K562 (cell line): ENCODE data around the gene NUDT22. TPM values are rescaled to one million over a fixed set of nuclear protein-coding genes. Genes with fewer than 3 reads are reported as not detected.

ENCODE experiments used
- ETV5 ChIP-seq: sonication (generic); formaldehyde crosslinking; IDR thresholded peaks from 2 replicates; pipeline ENCODE4 v1.4.0; 2020; ENCODE audit warnings: low read depth, mild to moderate bottlenecking, missing genetic modification reagents
- FOXJ2 ChIP-seq: fragments of 200-800 bp; sonication (Bioruptor generic); IDR thresholded peaks from 2 replicates; pipeline ENCODE4 v1.6.1; 2016; ENCODE audit warnings: missing genetic modification characterization, missing compliant biosample characterization
- KAT7 ChIP-seq: sonication (generic); formaldehyde crosslinking; IDR thresholded peaks from 2 replicates; pipeline ENCODE4 v1.8.0; 2022; ENCODE audit warnings: missing genetic modification reagents, mild to moderate bottlenecking, borderline replicate concordance
- KDM2B ChIP-seq: fragments of 250-450 bp; sonication (Bioruptor Pico); IDR thresholded peaks from 2 replicates; pipeline ENCODE4 v1.8.0; 2021; ENCODE audit warnings: mild to moderate bottlenecking, moderate library complexity
- KDM4B ChIP-seq, 2 experiments: fragments of 450-650 bp in 1 of 2; sonication (generic) in 1 of 2; IDR thresholded peaks; 2 replicates each; pipeline ENCODE4 v1.6.1; 2016 to 2017; ENCODE audit warnings: borderline replicate concordance in 2 of 2, antibody characterized with exemption in 1 of 2, low read depth in 1 of 2, mild to moderate bottlenecking in 1 of 2
- KLF13 ChIP-seq: fragments of 450-650 bp; IDR thresholded peaks from 2 replicates; pipeline ENCODE4 v1.6.1; 2016; ENCODE audit warnings: missing genetic modification characterization, low read depth, mild to moderate bottlenecking, missing compliant biosample characterization, moderate library complexity, borderline replicate concordance
- MEIS2 ChIP-seq: fragments of 450-650 bp; IDR thresholded peaks from 2 replicates; pipeline ENCODE4 v1.6.1; 2014; ENCODE audit warnings: mild to moderate bottlenecking; ENCODE audit not compliant: partially characterized antibody
- MYNN ChIP-seq, 2 experiments: sonication (generic); formaldehyde crosslinking in 1 of 2; IDR thresholded peaks; 2 replicates each; pipeline versions ENCODE4 v1.5.0 to v1.6.1; 2016 to 2020; ENCODE audit warnings: antibody characterized with exemption in 1 of 2, missing genetic modification reagents in 1 of 2
- NEUROD1 ChIP-seq: fragments of 150-350 bp; IDR thresholded peaks from 2 replicates; pipeline ENCODE4 v1.6.1; 2014; ENCODE audit warnings: borderline replicate concordance, low read length, low read depth; ENCODE audit not compliant: partially characterized antibody
- NFIC ChIP-seq: fragments of 450-650 bp; IDR thresholded peaks from 2 replicates; pipeline ENCODE4 v1.6.1; 2017; ENCODE audit warnings: mild to moderate bottlenecking, inconsistent platforms
- POLR2A ChIP-seq: fragments of 450-650 bp; conservative IDR thresholded peaks from 2 replicates; pipeline ENCODE4 v1.6.1; 2016
- PYGO2 ChIP-seq: fragments of 450-650 bp; IDR thresholded peaks from 2 replicates; pipeline ENCODE4 v1.6.1; 2016; ENCODE audit warnings: mild to moderate bottlenecking, missing genetic modification characterization, moderate library complexity, missing compliant biosample characterization
- TCF3 ChIP-seq: sonication (generic); formaldehyde crosslinking; IDR thresholded peaks from 2 replicates; pipeline ENCODE4 v1.4.0; 2020; ENCODE audit warnings: mild to moderate bottlenecking, missing genetic modification reagents
- YY1 ChIP-seq, 3 experiments: IDR thresholded peaks; 2 replicates each; pipeline ENCODE4 v1.6.1; 2011; ENCODE audit warnings: low read length in 2 of 3, mild to moderate bottlenecking in 2 of 3, moderate library complexity in 2 of 3, borderline replicate concordance in 1 of 3, control low read depth in 1 of 3, low read depth in 1 of 3; ENCODE audit not compliant: insufficient read depth in 3 of 3, insufficient replicate concordance in 2 of 3, control insufficient read depth in 1 of 3, insufficient read length in 1 of 3; ENCODE audit errors: extremely low read depth in 1 of 3
- ZFP1 ChIP-seq: fragments of 450-650 bp; formaldehyde crosslinking; IDR thresholded peaks from 2 replicates; pipeline ENCODE4 v1.4.0; 2020; ENCODE audit warnings: mild to moderate bottlenecking, mixed read lengths
- ZFX ChIP-seq: sonication (generic); formaldehyde crosslinking; IDR thresholded peaks from 2 replicates; pipeline ENCODE4 v1.8.0; 2022; ENCODE audit warnings: mild to moderate bottlenecking, missing genetic modification reagents, moderate library complexity
- ZNF282 ChIP-seq: sonication (generic); formaldehyde crosslinking; IDR thresholded peaks from 2 replicates; pipeline ENCODE4 v1.8.1; 2023; ENCODE audit warnings: missing genetic modification reagents
- ZNF384 ChIP-seq: IDR thresholded peaks from 2 replicates; pipeline ENCODE4 v1.6.1; 2012; ENCODE audit warnings: low read depth, low read length, improper control_type of control experiment
- polyA plus RNA-seq, 8 experiments: library from polyadenylated mRNA; depleted of rRNA in 4 of 8; stranded (reverse) in 5 of 8; unstranded in 3 of 8; fragments of >200 nt; fragmentation: Nextera tagmentation in 2 of 8; fragmentation: Illumina TruSeq in 1 of 8; extraction: Ambion mirVana in 2 of 8; extraction: Trizol in 1 of 8; gene quantifications; 2 replicates each; pipeline versions ENCODE4 v1.2.1 to v1.2.3, GENCODE V29; 2011 to 2014; ENCODE audit warnings: inconsistent platforms in 1 of 8, missing spikeins in 1 of 8
- total RNA-seq, 7 experiments: library from RNA; depleted of rRNA in 6 of 7; stranded (reverse); fragments of >200 nt in 6 of 7; fragmentation: Illumina TruSeq in 2 of 7; extraction: Trizol in 2 of 7; gene quantifications; 2 replicates each; pipeline versions ENCODE4 v1.2.1 to v1.2.3, GENCODE V29; 2011 to 2021; ENCODE audit warnings: low replicate concordance in 1 of 7
- TF ChIP-seq, protein P1 (sequence below), 2 experiments: IDR thresholded peaks in 1 of 2; conservative IDR thresholded peaks in 1 of 2; 2 replicates each; pipeline ENCODE4 v1.6.1; 2016; ENCODE audit warnings: low read depth in 2 of 2, mild to moderate bottlenecking in 1 of 2, missing compliant biosample characterization in 1 of 2, missing genetic modification characterization in 1 of 2, moderate library complexity in 1 of 2
- TF ChIP-seq, protein P2 (sequence below): fragments of 450-650 bp; IDR thresholded peaks from 2 replicates; pipeline ENCODE4 v1.7.0; 2016; ENCODE audit warnings: borderline replicate concordance

The NUDT22 gene
- total and polyA plus RNA-seq, 9 of the 15 experiments (the other 6 are each of a cell fraction or from before 2014, with no cell fraction given) = 6.3 to 92.6 (median 37.4) TPM

DNA sequence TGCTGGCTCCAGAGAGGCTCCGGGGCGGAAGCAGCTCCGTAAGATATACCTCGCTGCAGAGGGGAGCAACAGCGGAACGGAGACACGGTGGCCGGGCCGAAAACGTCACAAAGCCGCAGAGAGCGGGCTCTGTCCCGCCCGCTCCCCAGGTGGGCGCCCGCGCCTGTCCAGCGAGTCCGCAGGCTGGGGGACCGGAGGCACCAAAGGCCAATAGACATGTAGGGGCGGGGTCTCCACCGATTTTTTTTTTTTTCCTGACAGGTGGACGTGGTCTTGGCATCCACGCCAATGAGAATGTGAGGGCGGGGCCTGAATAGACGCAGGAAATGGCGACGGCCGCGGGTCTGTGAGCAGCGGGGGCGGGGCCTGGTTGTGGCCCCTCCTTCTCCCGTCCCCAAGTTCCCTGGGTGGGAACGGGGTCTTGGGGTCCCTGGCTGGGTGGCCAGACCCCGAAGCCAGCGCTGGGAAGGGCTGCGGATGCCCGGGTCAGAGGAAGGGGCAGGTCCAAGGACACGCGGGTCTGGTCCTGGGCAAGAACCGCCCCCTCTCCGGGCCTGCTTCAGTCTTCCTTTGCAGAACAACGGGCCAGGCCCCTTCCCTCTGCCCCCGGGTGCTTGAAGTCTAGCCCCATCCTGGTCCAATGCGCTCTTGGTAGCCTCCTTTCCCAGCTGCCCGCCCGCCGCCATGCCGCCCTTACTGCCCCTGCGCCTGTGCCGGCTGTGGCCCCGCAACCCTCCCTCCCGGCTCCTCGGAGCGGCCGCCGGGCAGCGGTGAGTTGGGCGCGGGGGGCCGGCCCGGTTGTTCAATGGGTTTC, 4.3 kb downstream of the NUDT22 start, which contains the start of gene DNAJC4 (continued):
- no peak for TF ChIP-seq PYGO2
- TF ChIP-seq ZFP1 (CRISPR knock-in tag) = no peak
- no peak for TF ChIP-seq KDM4B (IDR thresholded peaks at IDR 0.05; ENCODE audit: borderline replicate concordance in 2 of 2, low read depth in 1 of 2)
- TF ChIP-seq NFIC = 0 out of 2 replicates have a peak, but pooled peaks have one; percentile 4
- TF ChIP-seq NEUROD1 = peak; percentile 9
- TF ChIP-seq TCF3 (CRISPR knock-in tag) = 0 out of 2 replicates have a peak, but pooled peaks have one; percentile 6
- 0 out of 2 replicates have a peak, but pooled peaks have one; percentile 46 for TF ChIP-seq KDM2B (CRISPR knock-in tag)
- no peak for TF ChIP-seq ZNF282 (CRISPR knock-in tag)
- TF ChIP-seq FOXJ2 (tag) = peak; percentile 42; the same call in 1 of the 2 replicates
- TF ChIP-seq ZFX (CRISPR knock-in tag) = peak; percentile 89
- TF ChIP-seq, protein P1, sequence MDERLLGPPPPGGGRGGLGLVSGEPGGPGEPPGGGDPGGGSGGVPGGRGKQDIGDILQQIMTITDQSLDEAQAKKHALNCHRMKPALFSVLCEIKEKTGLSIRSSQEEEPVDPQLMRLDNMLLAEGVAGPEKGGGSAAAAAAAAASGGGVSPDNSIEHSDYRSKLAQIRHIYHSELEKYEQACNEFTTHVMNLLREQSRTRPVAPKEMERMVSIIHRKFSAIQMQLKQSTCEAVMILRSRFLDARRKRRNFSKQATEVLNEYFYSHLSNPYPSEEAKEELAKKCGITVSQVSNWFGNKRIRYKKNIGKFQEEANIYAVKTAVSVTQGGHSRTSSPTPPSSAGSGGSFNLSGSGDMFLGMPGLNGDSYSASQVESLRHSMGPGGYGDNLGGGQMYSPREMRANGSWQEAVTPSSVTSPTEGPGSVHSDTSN (CRISPR knock-in tag; IDR thresholded peaks at IDR 0.05; ENCODE audit: low read depth) = no peak
- TF ChIP-seq, protein P1 (tag; conservative IDR thresholded peaks at IDR 0.05; ENCODE audit: low read depth) = peak; percentile 67
- TF ChIP-seq, protein P2, sequence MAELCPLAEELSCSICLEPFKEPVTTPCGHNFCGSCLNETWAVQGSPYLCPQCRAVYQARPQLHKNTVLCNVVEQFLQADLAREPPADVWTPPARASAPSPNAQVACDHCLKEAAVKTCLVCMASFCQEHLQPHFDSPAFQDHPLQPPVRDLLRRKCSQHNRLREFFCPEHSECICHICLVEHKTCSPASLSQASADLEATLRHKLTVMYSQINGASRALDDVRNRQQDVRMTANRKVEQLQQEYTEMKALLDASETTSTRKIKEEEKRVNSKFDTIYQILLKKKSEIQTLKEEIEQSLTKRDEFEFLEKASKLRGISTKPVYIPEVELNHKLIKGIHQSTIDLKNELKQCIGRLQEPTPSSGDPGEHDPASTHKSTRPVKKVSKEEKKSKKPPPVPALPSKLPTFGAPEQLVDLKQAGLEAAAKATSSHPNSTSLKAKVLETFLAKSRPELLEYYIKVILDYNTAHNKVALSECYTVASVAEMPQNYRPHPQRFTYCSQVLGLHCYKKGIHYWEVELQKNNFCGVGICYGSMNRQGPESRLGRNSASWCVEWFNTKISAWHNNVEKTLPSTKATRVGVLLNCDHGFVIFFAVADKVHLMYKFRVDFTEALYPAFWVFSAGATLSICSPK = no peak
- peak; percentile 77 for TF ChIP-seq POLR2A
- TF ChIP-seq YY1 (IDR thresholded peaks at IDR 0.05; ENCODE audit: borderline replicate concordance in 1 of 3, control insufficient read depth in 1 of 3, extremely low read depth in 1 of 3, insufficient read depth in 3 of 3, insufficient read length in 1 of 3, insufficient replicate concordance in 2 of 3, low read depth in 1 of 3, low read length in 2 of 3) = peak; percentile 27 to 89 (median 76)
- peak; percentile 85 for TF ChIP-seq KAT7 (CRISPR knock-in tag)
- peak; percentile 68 for TF ChIP-seq MYNN (IDR thresholded peaks at IDR 0.05)
- TF ChIP-seq MYNN (CRISPR knock-in tag; IDR thresholded peaks at IDR 0.05) = no peak
- peak; percentile 91 for TF ChIP-seq MEIS2
- TF ChIP-seq ZNF384 = peak; percentile 98
- TF ChIP-seq ETV5 = peak; percentile 76
- 0 out of 2 replicates have a peak, but pooled peaks have one; percentile 46 for TF ChIP-seq KLF13 (tag)
